HG03064 (cell line): ENCODE data around the gene IGSF23.
"Not testable (repeated sequence)": the region's sequence is repeated elsewhere in the genome, so short reads cannot be mapped to it uniquely, and the experiment has no call there.

Experiments
- ATAC-seq: cut with Tn5 transposase; IDR thresholded peaks from one replicate; pipeline ENCODE4 v1.9.1; 2021; ENCODE audit warnings: low read depth; ENCODE audit not compliant: unreplicated experiment

Gene IGSF23

GRCh38 chr19:44658069-44658733 is 44.8 kb downstream of the IGSF23 start:
- ATAC-seq: no peak

GRCh38 chr19:44660081-44660480 is 46.7 kb downstream of the IGSF23 start:
- ATAC-seq: no peak

- no peak for ATAC-seq
Observed at GRCh38 chr19:44661205-44661604, 47.8 kb downstream of the IGSF23 start.

GRCh38 chr19:44661904-44662303 is 48.5 kb downstream of the IGSF23 start:
- no peak for ATAC-seq

GRCh38 chr19:44662691-44663385 is 49.5 kb downstream of the IGSF23 start:
- no peak for ATAC-seq

- ATAC-seq: no peak
Observed at GRCh38 chr19:44663996-44664395, 50.6 kb downstream of the IGSF23 start.

GRCh38 chr19:44664976-44665375 is 51.6 kb downstream of the IGSF23 start:
- no peak for ATAC-seq

- no peak for ATAC-seq
Observed at GRCh38 chr19:44666852-44667556, 53.6 kb downstream of the IGSF23 start.

GRCh38 chr19:44668985-44669764 is 55.8 kb downstream of the IGSF23 start:
- ATAC-seq: no peak

- ATAC-seq: not testable (repeated sequence)
Observed at GRCh38 chr19:44670027-44670426, 56.7 kb downstream of the IGSF23 start.

GRCh38 chr19:44671400-44671799 is 58.0 kb downstream of the IGSF23 start, which contains the start of gene CEACAM19:
CEACAM19 (plus strand) TSS chr19:44671482; CDS start chr19:44671932, 450 bp downstream.
- no peak for ATAC-seq

- ATAC-seq: no peak
Observed at GRCh38 chr19:44672226-44672625, 58.9 kb downstream of the IGSF23 start.

- no peak for ATAC-seq
Observed at GRCh38 chr19:44673510-44673909, 60.1 kb downstream of the IGSF23 start.

- ATAC-seq: no peak
Observed at GRCh38 chr19:44675521-44675920, 62.2 kb downstream of the IGSF23 start.

GRCh38 chr19:44677019-44677811 is 63.9 kb downstream of the IGSF23 start:
- ATAC-seq: no peak

- ATAC-seq: no peak
Observed at GRCh38 chr19:44680536-44680935, 67.2 kb downstream of the IGSF23 start.

- ATAC-seq: no peak
Observed at GRCh38 chr19:44681992-44682790, 68.8 kb downstream of the IGSF23 start.

GRCh38 chr19:44682807-44683206 is 69.4 kb downstream of the IGSF23 start:
- ATAC-seq: no peak
